GM12878 (cell line): Measurements from ENCODE around the gene HRG. TPM values are rescaled to one million over a fixed set of nuclear protein-coding genes. Genes with fewer than 3 reads are reported as not detected.

Experiments used
- ATAC-seq: fragments of 200-7000 bp; cut with Tn5 transposase; 3 replicates; pipeline ENCODE4 v1.9.1; 2020; ENCODE audit warnings: mild to moderate bottlenecking, moderate library complexity
- BruUV-seq: library from RNA; stranded (reverse); fragments of 400-500 nt; replicated peaks from 2 replicates; lab custom pipeline; 2021; lab: Mats Ljungman, UMichigan
- CTCF ChIA-PET: fragments of 300-600 bp; sonication (Branson Sonifier 250); formaldehyde crosslinking; extraction: SDS; loops from one replicate; lab custom pipeline; 2021; ENCODE audit warnings: inconsistent platforms; lab: Yijun Ruan, JAX
- POLR2A ChIA-PET: fragments of 350-600 bp; formaldehyde crosslinking; extraction: SDS; loops from one replicate; lab custom pipeline; 2021; ENCODE audit warnings: inconsistent platforms; lab: Charles Lee
- RAD21 ChIA-PET: fragments of 300-600 bp; sonication (Branson Sonifier 250); formaldehyde crosslinking; loops from one replicate; lab custom pipeline; 2023; ENCODE audit warnings: antibody characterized with exemption; ENCODE audit not compliant: unreplicated experiment; lab: Charles Lee
- SMC1A ChIA-PET: fragments of 300-600 bp; sonication (Branson Sonifier 250); formaldehyde crosslinking; loops from one replicate; lab custom pipeline; 2023; ENCODE audit not compliant: unreplicated experiment, uncharacterized antibody; lab: Charles Lee
- DNase-seq: peaks from one replicate; pipeline ENCODE4 v3.0.0-alpha.2; 2011; ENCODE audit warnings: low read depth, low spot score
- FAIRE-seq: peaks from 3 replicates; lab custom pipeline; 2011; peaks lifted over from hg19 to GRCh38; lab: Jason Lieb, UNC
- H2AFZ ChIP-seq: 2 replicates; pipeline ENCODE4 v1.6.0; 2011; ENCODE audit warnings: low read depth, low read length, control low read depth; ENCODE audit not compliant: control insufficient read depth
- H3K27ac ChIP-seq: 2 replicates; pipeline ENCODE4 v1.5.1; 2011; ENCODE audit warnings: control low read depth; ENCODE audit not compliant: control insufficient read depth, insufficient read depth
- H3K27me3 ChIP-seq, 2 experiments: replicated peaks in 1 of 2; 2 replicates each; pipeline versions ENCODE4 v1.6.0 to v1.6.1; 2011; ENCODE audit warnings: low read length in 1 of 2; ENCODE audit not compliant: control insufficient read depth in 2 of 2, insufficient read depth in 2 of 2
- H3K36me3 ChIP-seq, 2 experiments: 2 replicates each; pipeline ENCODE4 v1.5.1; 2011; ENCODE audit warnings: low read length in 1 of 2; ENCODE audit not compliant: control insufficient read depth in 2 of 2, insufficient read depth in 2 of 2
- H3K4me1 ChIP-seq: 2 replicates; pipeline ENCODE4 v1.6.1; 2011; ENCODE audit warnings: mild to moderate bottlenecking, low read length, moderate library complexity, mixed read lengths; ENCODE audit not compliant: control insufficient read depth, insufficient read depth
- H3K4me2 ChIP-seq: 2 replicates; pipeline ENCODE4 v1.6.0; 2011; ENCODE audit warnings: control low read depth; ENCODE audit not compliant: control insufficient read depth, insufficient read depth
- H3K4me3 ChIP-seq: fragments of 200-600 bp; sonication (generic); 2 replicates; pipeline ENCODE4 v1.5.1; 2016
- H3K79me2 ChIP-seq: 2 replicates; pipeline ENCODE4 v1.6.0; 2011; ENCODE audit warnings: low read length; ENCODE audit not compliant: control insufficient read depth, insufficient read depth
- H3K9ac ChIP-seq: 2 replicates; pipeline ENCODE4 v1.8.0; 2011; ENCODE audit warnings: low read length, control low read depth, mixed read lengths; ENCODE audit not compliant: control insufficient read depth, insufficient read depth
- H3K9me3 ChIP-seq: replicated peaks from 3 replicates; pipeline ENCODE4 v1.5.1; 2011; ENCODE audit warnings: mild to moderate bottlenecking, low read length; ENCODE audit not compliant: control insufficient read depth, insufficient read depth
- H4K20me1 ChIP-seq: 2 replicates; pipeline ENCODE4 v1.6.0; 2011; ENCODE audit not compliant: control insufficient read depth, insufficient read depth
- ATF7 ChIP-seq: fragments of 450-650 bp; IDR thresholded peaks from 2 replicates; pipeline ENCODE4 v1.6.1; 2016; ENCODE audit warnings: low read depth, mild to moderate bottlenecking
- BHLHE40 ChIP-seq, 2 experiments: fragments of 450-650 bp in 1 of 2; IDR thresholded peaks; 2 replicates each; pipeline ENCODE4 v1.6.1; 2011 to 2017; ENCODE audit warnings: low read depth in 2 of 2, borderline replicate concordance in 1 of 2, improper control_type of control experiment in 1 of 2, low read length in 1 of 2, mild to moderate bottlenecking in 1 of 2
- E4F1 ChIP-seq: fragments of 450-650 bp; IDR thresholded peaks from 2 replicates; pipeline ENCODE4 v1.6.1; 2018; ENCODE audit warnings: borderline replicate concordance, mild to moderate bottlenecking; ENCODE audit not compliant: partially characterized antibody
- HDAC6 ChIP-seq: fragments of 200-600 bp; sonication (generic); IDR thresholded peaks from one replicate; pipeline ENCODE4 v1.8.0; 2017; ENCODE audit warnings: antibody characterized with exemption; ENCODE audit not compliant: unreplicated experiment
- NBN ChIP-seq: fragments of 450-650 bp; IDR thresholded peaks from 2 replicates; pipeline ENCODE4 v1.6.1; 2016
- POLR2A ChIP-seq: IDR thresholded peaks from 2 replicates; pipeline ENCODE4 v1.6.1; 2011; ENCODE audit warnings: low read depth, mild to moderate bottlenecking, low read length
- RFX5 ChIP-seq: IDR thresholded peaks from 2 replicates; pipeline ENCODE4 v1.6.1; 2011; ENCODE audit warnings: low read depth, low read length, improper control_type of control experiment
- SREBF2 ChIP-seq: IDR thresholded peaks from 2 replicates; pipeline ENCODE4 v1.6.1; 2012; ENCODE audit warnings: mild to moderate bottlenecking, low read length
- YBX1 ChIP-seq: fragments of 450-650 bp; IDR thresholded peaks from 2 replicates; pipeline ENCODE4 v1.6.1; 2016; ENCODE audit warnings: antibody characterized with exemption
- ZNF207 ChIP-seq: fragments of 450-650 bp; IDR thresholded peaks from 2 replicates; pipeline ENCODE4 v1.6.1; 2014; ENCODE audit warnings: antibody characterized with exemption, mild to moderate bottlenecking, borderline replicate concordance
- ZNF24 ChIP-seq: fragments of 450-650 bp; IDR thresholded peaks from 2 replicates; pipeline ENCODE4 v1.6.1; 2017; ENCODE audit warnings: antibody characterized with exemption, mild to moderate bottlenecking
- ZNF384 ChIP-seq: IDR thresholded peaks from 2 replicates; pipeline ENCODE4 v1.6.1; 2012; ENCODE audit warnings: low read depth, mild to moderate bottlenecking, low read length, improper control_type of control experiment, borderline replicate concordance
- WGBS: methylation state at CpG from one replicate; pipeline ENCODE4 v1.1.6; 2016; ENCODE audit warnings: low lambda C conversion rate; ENCODE audit not compliant: insufficient replicate concordance, insufficient coverage; ENCODE audit errors: missing lambda C conversion rate; 5-methylcytosine and 5-hydroxymethylcytosine counted together
- in situ Hi-C: fragments of 300-500 bp; cut with MboI; formaldehyde crosslinking; loops from 9 replicates; pipeline ENCODE4 v1.14.3; 2018; ENCODE audit warnings: mixed read lengths
- intact Hi-C: fragments of 100-400 bp; cut with micrococcal nuclease; formaldehyde crosslinking; loops from one replicate; pipeline ENCODE4 v1.14.2; 2022; ENCODE audit not compliant: unreplicated experiment
- polyA plus RNA-seq, 11 experiments: library from polyadenylated mRNA; depleted of rRNA in 4 of 11; unstranded in 6 of 11; stranded (reverse) in 5 of 11; fragments of >200 nt; fragmentation: Nextera tagmentation in 4 of 11; fragmentation: Illumina TruSeq in 1 of 11; extraction: Ambion mirVana in 4 of 11; extraction: Trizol in 1 of 11; gene quantifications; 1 replicate in 1 of 11; 2 replicates in 10 of 11; pipeline versions ENCODE4 v1.2.1 to v1.2.3, GENCODE V29; 2011 to 2016; ENCODE audit warnings: inconsistent platforms in 2 of 11, missing spikeins in 2 of 11, low read depth in 1 of 11
- total RNA-seq, 4 experiments: library from RNA; depleted of rRNA in 3 of 4; stranded (reverse); fragments of >200 nt in 3 of 4; fragmentation: Illumina TruSeq in 1 of 4; extraction: Trizol in 1 of 4; gene quantifications; 2 replicates each; pipeline versions ENCODE4 v1.2.1 to v1.2.3, GENCODE V29; 2013 to 2021
- TF ChIP-seq, protein P1 (sequence below): IDR thresholded peaks from 2 replicates; pipeline ENCODE4 v1.6.1; 2012; ENCODE audit warnings: low read length, inconsistent platforms
- TF ChIP-seq, protein P2 (sequence below), 3 experiments: IDR thresholded peaks in 2 of 3; conservative IDR thresholded peaks in 1 of 3; 2 replicates each; pipeline ENCODE4 v1.5.1; 2011; ENCODE audit warnings: low read depth in 3 of 3, low read length in 3 of 3, mild to moderate bottlenecking in 3 of 3, control low read depth in 2 of 3, moderate library complexity in 2 of 3, inconsistent platforms in 1 of 3, mixed read lengths in 1 of 3; ENCODE audit not compliant: control insufficient read depth in 2 of 3, insufficient read depth in 1 of 3; ENCODE audit errors: extremely low read depth in 1 of 3
- TF ChIP-seq, protein P3 (sequence below): IDR thresholded peaks from 2 replicates; pipeline ENCODE4 v1.6.1; 2011; ENCODE audit warnings: borderline replicate concordance, low read depth, mild to moderate bottlenecking, moderate library complexity, low read length; ENCODE audit not compliant: insufficient read depth, poor library complexity, severe bottlenecking

HRG gene
- total and polyA plus RNA-seq, 10 of the 15 experiments (the other 5 are each of a cell fraction or from before 2014, with no cell fraction given) = 0.21 TPM; not detected in 9

GRCh38 chr3:186653984-186654383 lies 11.8 kb upstream of the HRG start (continued):
- TF ChIP-seq ZNF384 = no peak
- TF ChIP-seq, protein P1, sequence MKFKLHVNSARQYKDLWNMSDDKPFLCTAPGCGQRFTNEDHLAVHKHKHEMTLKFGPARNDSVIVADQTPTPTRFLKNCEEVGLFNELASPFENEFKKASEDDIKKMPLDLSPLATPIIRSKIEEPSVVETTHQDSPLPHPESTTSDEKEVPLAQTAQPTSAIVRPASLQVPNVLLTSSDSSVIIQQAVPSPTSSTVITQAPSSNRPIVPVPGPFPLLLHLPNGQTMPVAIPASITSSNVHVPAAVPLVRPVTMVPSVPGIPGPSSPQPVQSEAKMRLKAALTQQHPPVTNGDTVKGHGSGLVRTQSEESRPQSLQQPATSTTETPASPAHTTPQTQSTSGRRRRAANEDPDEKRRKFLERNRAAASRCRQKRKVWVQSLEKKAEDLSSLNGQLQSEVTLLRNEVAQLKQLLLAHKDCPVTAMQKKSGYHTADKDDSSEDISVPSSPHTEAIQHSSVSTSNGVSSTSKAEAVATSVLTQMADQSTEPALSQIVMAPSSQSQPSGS = no peak
- TF ChIP-seq YBX1 = no peak
- no peak for TF ChIP-seq NBN
- no peak for TF ChIP-seq BHLHE40 (IDR thresholded peaks at IDR 0.05; ENCODE audit: borderline replicate concordance in 1 of 2, low read depth in 2 of 2, low read length in 1 of 2)
- no peak for TF ChIP-seq RFX5
- no peak for TF ChIP-seq POLR2A
- TF ChIP-seq, all 136 proteins: peak for 0

- no peak overlapping the region for H3K4me3 ChIP-seq
- H3K4me1 ChIP-seq = no peaks in the 10 kb centered on the region
- no peak overlapping the region for H2AFZ ChIP-seq
- FAIRE-seq (no peak), ATAC-seq (no peak), DNase-seq (no peak)
- H3K9ac ChIP-seq = no peak overlapping the region
- H3K79me2 ChIP-seq = no peaks in the 10 kb centered on the region
- in situ Hi-C loops = no loop called here
- BruUV-seq = no TSS peak
- 69% methylated on average over 7 of the region's 7 CpGs for WGBS
- POLR2A ChIA-PET = no interaction called here
- CTCF ChIA-PET = interaction anchor here (0.6 to 1.3 kb wide), 2 partner anchors 49 to 1310 kb away, joined by 3 to 5 read pairs; no protein-coding TSS in a partner anchor
- RAD21 ChIA-PET = no interaction called here
- intact Hi-C loops = no loop called here
- H3K4me2 ChIP-seq = no peak overlapping the region
- peaks cover 0 to 2% of the 10 kb centered on the region in 2 experiments; a peak in 2 of 4 replicates for H3K27me3 ChIP-seq
- H4K20me1 ChIP-seq = no peaks in the 10 kb centered on the region
- H3K9me3 ChIP-seq = no peaks in the 10 kb centered on the region
- no peak overlapping the region for H3K27ac ChIP-seq
- H3K36me3 ChIP-seq = no peaks in the 10 kb centered on the region
- SMC1A ChIA-PET = interaction anchor here (0.7 kb wide), 1 partner anchor 935 kb away, joined by 3 read pairs; no protein-coding TSS in a partner anchor
- TF ChIP-seq ZNF207 = no peak
- TF ChIP-seq, protein P2, sequence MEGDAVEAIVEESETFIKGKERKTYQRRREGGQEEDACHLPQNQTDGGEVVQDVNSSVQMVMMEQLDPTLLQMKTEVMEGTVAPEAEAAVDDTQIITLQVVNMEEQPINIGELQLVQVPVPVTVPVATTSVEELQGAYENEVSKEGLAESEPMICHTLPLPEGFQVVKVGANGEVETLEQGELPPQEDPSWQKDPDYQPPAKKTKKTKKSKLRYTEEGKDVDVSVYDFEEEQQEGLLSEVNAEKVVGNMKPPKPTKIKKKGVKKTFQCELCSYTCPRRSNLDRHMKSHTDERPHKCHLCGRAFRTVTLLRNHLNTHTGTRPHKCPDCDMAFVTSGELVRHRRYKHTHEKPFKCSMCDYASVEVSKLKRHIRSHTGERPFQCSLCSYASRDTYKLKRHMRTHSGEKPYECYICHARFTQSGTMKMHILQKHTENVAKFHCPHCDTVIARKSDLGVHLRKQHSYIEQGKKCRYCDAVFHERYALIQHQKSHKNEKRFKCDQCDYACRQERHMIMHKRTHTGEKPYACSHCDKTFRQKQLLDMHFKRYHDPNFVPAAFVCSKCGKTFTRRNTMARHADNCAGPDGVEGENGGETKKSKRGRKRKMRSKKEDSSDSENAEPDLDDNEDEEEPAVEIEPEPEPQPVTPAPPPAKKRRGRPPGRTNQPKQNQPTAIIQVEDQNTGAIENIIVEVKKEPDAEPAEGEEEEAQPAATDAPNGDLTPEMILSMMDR (IDR thresholded peaks at IDR 0.05 in 2 of 3, conservative IDR thresholded peaks at IDR 0.05 in 1 of 3; ENCODE audit: control insufficient read depth in 2 of 3, extremely low read depth in 1 of 3, insufficient read depth in 1 of 3, low read depth in 3 of 3, low read length in 3 of 3) = no peak
- no peak for TF ChIP-seq HDAC6
- TF ChIP-seq, protein P3, sequence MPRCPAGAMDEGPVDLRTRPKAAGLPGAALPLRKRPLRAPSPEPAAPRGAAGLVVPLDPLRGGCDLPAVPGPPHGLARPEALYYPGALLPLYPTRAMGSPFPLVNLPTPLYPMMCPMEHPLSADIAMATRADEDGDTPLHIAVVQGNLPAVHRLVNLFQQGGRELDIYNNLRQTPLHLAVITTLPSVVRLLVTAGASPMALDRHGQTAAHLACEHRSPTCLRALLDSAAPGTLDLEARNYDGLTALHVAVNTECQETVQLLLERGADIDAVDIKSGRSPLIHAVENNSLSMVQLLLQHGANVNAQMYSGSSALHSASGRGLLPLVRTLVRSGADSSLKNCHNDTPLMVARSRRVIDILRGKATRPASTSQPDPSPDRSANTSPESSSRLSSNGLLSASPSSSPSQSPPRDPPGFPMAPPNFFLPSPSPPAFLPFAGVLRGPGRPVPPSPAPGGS = no peak
- no peak for TF ChIP-seq SREBF2
- no peak for TF ChIP-seq ZNF24
- TF ChIP-seq ATF7 = no peak
- TF ChIP-seq E4F1 = no peak
These were observed 2.3 kb upstream of the HRG start for GRCh38 chr3:186663361-186664118.
